ENCODE results near the gene CST11. TPM values are rescaled to one million over a fixed set of nuclear protein-coding genes. Genes with fewer than 3 reads are reported as not detected.

Gene CST11
- total and polyA plus RNA-seq, 10 of the 15 experiments (the other 5 are each of a cell fraction or from before 2014, with no cell fraction given) = 0.33 TPM; not detected in 9

GRCh38 chr20:23488996-23489395, 36.3 kb upstream of the CST11 start:
- Histone ChIP-seq H3K9ac (ENCODE audit: control insufficient read depth, insufficient read depth, low read length) (no peak overlapping the region), H4K20me1 (ENCODE audit: control insufficient read depth, insufficient read depth) (no peaks in the 10 kb centered on the region), H3K27me3 (replicated peaks in 1 of 2; ENCODE audit: control insufficient read depth in 2 of 2, insufficient read depth in 2 of 2, low read length in 1 of 2) (no peaks in the 10 kb centered on the region), H3K27ac (ENCODE audit: control insufficient read depth, insufficient read depth) (no peak overlapping the region), H3K4me2 (ENCODE audit: control insufficient read depth, insufficient read depth) (no peak overlapping the region), H3K4me3 (no peak overlapping the region), H3K4me1 (ENCODE audit: control insufficient read depth, insufficient read depth, low read length) (peaks cover 4% of the 10 kb centered on the region; the same call in 1 of the 2 replicates), H3K79me2 (ENCODE audit: control insufficient read depth, insufficient read depth, low read length) (no peaks in the 10 kb centered on the region), H2AFZ (ENCODE audit: control insufficient read depth, low read depth, low read length) (no peak overlapping the region), H3K9me3 (replicated peaks; ENCODE audit: control insufficient read depth, insufficient read depth, low read length) (no peaks in the 10 kb centered on the region; the same call in 2 of the 3 replicates), H3K36me3 (ENCODE audit: control insufficient read depth in 2 of 2, insufficient read depth in 2 of 2, low read length in 1 of 2) (no peaks in the 10 kb centered on the region)
- TF ChIP-seq MEF2A (IDR thresholded peaks at IDR 0.05; ENCODE audit: insufficient read depth, low read depth, low read length) (no peak), ETV6 (conservative IDR thresholded peaks at IDR 0.05 in 1 of 2, IDR thresholded peaks at IDR 0.05 in 1 of 2; ENCODE audit: borderline replicate concordance in 1 of 2, low read depth in 1 of 2) (no peak), TCF3 (IDR thresholded peaks at IDR 0.05; ENCODE audit: borderline replicate concordance, insufficient read depth, low read depth, low read length) (no peak), STAT1 (conservative IDR thresholded peaks at IDR 0.05) (no peak)
- ChIA-PET SMC1A (ENCODE audit: uncharacterized antibody, unreplicated experiment) (interaction anchor here (0.6 kb wide), 1 partner anchor 157 kb away, joined by 3 read pairs; no protein-coding TSS in a partner anchor), CTCF (interaction anchor here (0.7 kb wide), 1 partner anchor 695 kb away, joined by 3 read pairs; no protein-coding TSS in a partner anchor), POLR2A (no interaction called here), RAD21 (ENCODE audit: unreplicated experiment) (no interaction called here)
- DNase-seq (ENCODE audit: low read depth, low spot score) (no peak), FAIRE-seq (no peak), ATAC-seq (no peak)
- BruUV-seq (replicated peaks) = no TSS peak
- intact Hi-C loops (cut with micrococcal nuclease; ENCODE audit: unreplicated experiment) (no loop called here), in situ Hi-C loops (cut with MboI) (no loop called here)
- 0% methylated on average over 3 of the region's 3 CpGs for WGBS (ENCODE audit: insufficient coverage, insufficient replicate concordance, low lambda C conversion rate, missing lambda C conversion rate)

GRCh38 chr20:23488470-23488869, 35.8 kb upstream of the CST11 start:
- CTCF ChIA-PET = interaction anchor here (0.7 kb wide), 1 partner anchor 694 kb away, joined by 3 read pairs; no protein-coding TSS in a partner anchor
- intact Hi-C loops (cut with micrococcal nuclease; ENCODE audit: unreplicated experiment) = no loop called here
- DNase-seq (ENCODE audit: low read depth, low spot score) (no peak), ATAC-seq (no peak), FAIRE-seq (no peak)
- SMC1A ChIA-PET (ENCODE audit: uncharacterized antibody, unreplicated experiment) = no interaction called here
- no peak overlapping the region for H2AFZ ChIP-seq (ENCODE audit: control insufficient read depth, low read depth, low read length)
- H3K4me3 ChIP-seq = no peak overlapping the region
- no peak overlapping the region for H3K27ac ChIP-seq (ENCODE audit: control insufficient read depth, insufficient read depth)
- H3K9me3 ChIP-seq (replicated peaks; ENCODE audit: control insufficient read depth, insufficient read depth, low read length) = no peaks in the 10 kb centered on the region; the same call in 2 of the 3 replicates
- RAD21 ChIA-PET (ENCODE audit: unreplicated experiment) = no interaction called here
- peaks cover 4% of the 10 kb centered on the region; the same call in 1 of the 2 replicates for H3K4me1 ChIP-seq (ENCODE audit: control insufficient read depth, insufficient read depth, low read length)
- H3K79me2 ChIP-seq (ENCODE audit: control insufficient read depth, insufficient read depth, low read length) = no peaks in the 10 kb centered on the region
- no peaks in the 10 kb centered on the region for H3K36me3 ChIP-seq (ENCODE audit: control insufficient read depth in 2 of 2, insufficient read depth in 2 of 2, low read length in 1 of 2)
- no peak overlapping the region for H3K4me2 ChIP-seq (ENCODE audit: control insufficient read depth, insufficient read depth)
- no peaks in the 10 kb centered on the region for H3K27me3 ChIP-seq (replicated peaks in 1 of 2; ENCODE audit: control insufficient read depth in 2 of 2, insufficient read depth in 2 of 2, low read length in 1 of 2)
- H4K20me1 ChIP-seq (ENCODE audit: control insufficient read depth, insufficient read depth) = no peaks in the 10 kb centered on the region
- in situ Hi-C loops (cut with MboI) = no loop called here
- BruUV-seq (replicated peaks) = no TSS peak
- WGBS (ENCODE audit: insufficient coverage, insufficient replicate concordance, low lambda C conversion rate, missing lambda C conversion rate) = 0% methylated on average over 2 of the region's 2 CpGs
- POLR2A ChIA-PET = no interaction called here
- no peak overlapping the region for H3K9ac ChIP-seq (ENCODE audit: control insufficient read depth, insufficient read depth, low read length)
- TF ChIP-seq NFXL1 (IDR thresholded peaks at IDR 0.05; ENCODE audit: borderline replicate concordance) (no peak), SP1 (IDR thresholded peaks at IDR 0.05; ENCODE audit: low read depth, low read length) (no peak), IRF4 (IDR thresholded peaks at IDR 0.05; ENCODE audit: low read depth, low read length) (no peak), CEBPZ (IDR thresholded peaks at IDR 0.05; ENCODE audit: low read depth, low read length) (no peak), TCF12 (IDR thresholded peaks at IDR 0.05; ENCODE audit: low read depth, low read length) (no peak), KLF5 (IDR thresholded peaks at IDR 0.05; ENCODE audit: partially characterized antibody) (no peak), ZNF274 (IDR thresholded peaks at IDR 0.05; ENCODE audit: insufficient read depth, insufficient read length) (no peak), USF1 (IDR thresholded peaks at IDR 0.05; ENCODE audit: borderline replicate concordance, extremely low read length, insufficient read depth, low read depth, low read length) (no peak), FOXK2 (IDR thresholded peaks at IDR 0.05) (no peak), HDAC2 (IDR thresholded peaks at IDR 0.05) (no peak), ASH2L (IDR thresholded peaks at IDR 0.05; ENCODE audit: borderline replicate concordance, low read depth) (no peak)
